Gastroesophageal sphincter (tissue), 4 donors: ENCODE measurements around the gene IGSF23. TPM values are rescaled to one million over a fixed set of nuclear protein-coding genes. Genes with fewer than 3 reads are reported as not detected.
"Not testable (repeated sequence)": the region's sequence is repeated elsewhere in the genome, so short reads cannot be mapped to it uniquely, and the experiment has no call there.

Source experiments
- ATAC-seq: fragments of 150-250 bp; one replicate; pipeline ENCODE4 v1.9.1; 2016; ENCODE audit warnings: mild to moderate bottlenecking, moderate library complexity
- H3K27ac ChIP-seq, 4 donors: fragments of 200-600 bp; sonication (generic) in 3 of 4; 1 replicate in 3 of 4; 2 replicates in 1 of 4; pipeline ENCODE4 v1.5.1; 2016 to 2019
- H3K27me3 ChIP-seq: fragments of 200-600 bp; sonication (generic); one replicate; pipeline ENCODE4 v1.5.1; 2019
- H3K36me3 ChIP-seq, 2 donors: fragments of 200-600 bp; sonication (generic); one replicate each; pipeline ENCODE4 v1.5.1; 2019; ENCODE audit warnings: control low read depth in 1 of 2
- H3K4me1 ChIP-seq, 3 donors: fragments of 200-600 bp; sonication (generic); 1 replicate in 2 of 3; 2 replicates in 1 of 3; pipeline ENCODE4 v1.5.1; 2016 to 2019; ENCODE audit warnings: control low read depth in 2 of 3
- H3K4me3 ChIP-seq, 2 donors: fragments of 200-600 bp; sonication (generic); one replicate each; pipeline ENCODE4 v1.5.1; 2019; ENCODE audit warnings: mild to moderate bottlenecking in 1 of 2, moderate library complexity in 1 of 2
- H3K9me3 ChIP-seq, 3 donors: fragments of 200-600 bp; sonication (generic); one replicate each; pipeline ENCODE4 v1.5.1; 2017 to 2019; ENCODE audit warnings: control low read depth in 2 of 3
- EP300 ChIP-seq: sonication (generic); formaldehyde crosslinking; IDR thresholded peaks from one replicate; pipeline ENCODE4 v1.6.1; 2017; ENCODE audit warnings: antibody characterized with exemption, mild to moderate bottlenecking
- POLR2A ChIP-seq, 2 donors: fragments of 450-650 bp; IDR thresholded peaks; one replicate each; pipeline ENCODE4 v1.6.1; 2017; ENCODE audit warnings: antibody characterized with exemption in 2 of 2, mild to moderate bottlenecking in 2 of 2, moderate library complexity in 1 of 2
- POLR2AphosphoS5 ChIP-seq: sonication (generic); formaldehyde crosslinking; IDR thresholded peaks from one replicate; pipeline ENCODE4 v1.6.1; 2017; ENCODE audit warnings: antibody characterized with exemption
- WGBS, 2 donors: methylation state at CpG; one replicate each; pipeline ENCODE4 v1.1.5; 2018; ENCODE audit warnings: low coverage in 1 of 2; 5-methylcytosine and 5-hydroxymethylcytosine counted together
- total RNA-seq, 4 donors: library from RNA; depleted of rRNA; stranded (reverse); fragments of >200 nt; gene quantifications; one replicate each; pipeline ENCODE4 v1.1.0, GENCODE V29; 2016
- TF ChIP-seq, protein P1 (sequence below), 4 experiments: fragments of 200-600 bp in 2 of 4; fragments of 450-650 bp in 2 of 4; sonication (generic) in 1 of 4; IDR thresholded peaks; one replicate each; pipeline ENCODE4 v1.5.1; 2017 to 2019; ENCODE audit warnings: antibody characterized with exemption in 4 of 4, mild to moderate bottlenecking in 2 of 4, moderate library complexity in 2 of 4

Gene IGSF23
- total RNA-seq, 4 donors from 2014 or later, result not detected

DNA sequence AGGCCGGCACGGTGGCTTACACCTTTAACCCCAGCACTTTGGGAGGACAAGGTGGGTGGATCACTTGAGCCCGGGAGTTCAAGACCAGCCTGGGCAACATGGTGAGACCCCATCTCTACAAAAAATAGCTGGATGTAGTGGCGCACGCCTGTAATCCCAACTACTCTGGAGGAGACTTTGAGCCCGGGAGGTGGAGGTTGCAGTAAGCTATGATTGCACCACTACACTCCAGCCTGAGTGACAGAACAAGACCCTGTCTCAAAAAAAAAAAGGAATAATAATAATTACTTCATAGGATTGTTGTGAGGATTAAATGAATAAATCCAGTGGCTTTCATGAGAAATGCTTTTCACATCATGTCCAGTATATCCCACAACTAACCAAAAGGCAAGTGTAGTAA, 8.0 kb downstream of the IGSF23 start:
- Histone ChIP-seq H3K36me3 (no peaks in the 10 kb centered on the region), H3K27me3 (no peaks in the 10 kb centered on the region), H3K4me1 (peaks cover 0 to 5% (median 0%) of the 10 kb centered on the region in 3 donors), H3K9me3 (no peaks in the 10 kb centered on the region), H3K27ac (no peak overlapping the region), H3K4me3 (no peak overlapping the region)
- TF ChIP-seq POLR2AphosphoS5 (no peak), POLR2A (IDR thresholded peaks at IDR 0.05) (no peak), EP300 (no peak)
- TF ChIP-seq, protein P1, sequence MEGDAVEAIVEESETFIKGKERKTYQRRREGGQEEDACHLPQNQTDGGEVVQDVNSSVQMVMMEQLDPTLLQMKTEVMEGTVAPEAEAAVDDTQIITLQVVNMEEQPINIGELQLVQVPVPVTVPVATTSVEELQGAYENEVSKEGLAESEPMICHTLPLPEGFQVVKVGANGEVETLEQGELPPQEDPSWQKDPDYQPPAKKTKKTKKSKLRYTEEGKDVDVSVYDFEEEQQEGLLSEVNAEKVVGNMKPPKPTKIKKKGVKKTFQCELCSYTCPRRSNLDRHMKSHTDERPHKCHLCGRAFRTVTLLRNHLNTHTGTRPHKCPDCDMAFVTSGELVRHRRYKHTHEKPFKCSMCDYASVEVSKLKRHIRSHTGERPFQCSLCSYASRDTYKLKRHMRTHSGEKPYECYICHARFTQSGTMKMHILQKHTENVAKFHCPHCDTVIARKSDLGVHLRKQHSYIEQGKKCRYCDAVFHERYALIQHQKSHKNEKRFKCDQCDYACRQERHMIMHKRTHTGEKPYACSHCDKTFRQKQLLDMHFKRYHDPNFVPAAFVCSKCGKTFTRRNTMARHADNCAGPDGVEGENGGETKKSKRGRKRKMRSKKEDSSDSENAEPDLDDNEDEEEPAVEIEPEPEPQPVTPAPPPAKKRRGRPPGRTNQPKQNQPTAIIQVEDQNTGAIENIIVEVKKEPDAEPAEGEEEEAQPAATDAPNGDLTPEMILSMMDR (IDR thresholded peaks at IDR 0.05), result no peak
- ATAC-seq, result no peak
- 86 to 91% methylated on average over 4 to 6 of the region's 6 CpGs for WGBS, 2 donors

DNA sequence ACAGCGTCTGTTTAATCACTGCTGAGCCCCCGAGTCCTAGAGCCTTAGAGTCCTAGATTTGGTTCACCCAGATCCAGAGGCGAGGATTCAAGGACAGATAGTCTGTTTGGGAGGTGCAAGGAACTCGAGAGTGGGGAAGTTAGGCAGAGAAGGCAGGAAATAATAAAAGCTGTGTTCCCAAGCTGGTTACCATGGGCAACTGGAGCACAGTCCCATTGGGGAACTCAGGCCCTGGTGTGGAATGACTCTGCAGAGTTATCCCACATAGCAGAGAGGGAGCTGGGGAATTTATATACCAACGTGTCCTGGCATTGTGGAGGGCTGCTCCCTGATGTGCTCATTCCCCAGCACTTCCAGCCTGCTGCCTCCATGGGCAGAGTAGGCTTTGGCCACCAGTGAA, 9.7 kb downstream of the IGSF23 start:
- Histone ChIP-seq H3K27ac (no peak overlapping the region), H3K36me3 (no peaks in the 10 kb centered on the region), H3K4me3 (no peak overlapping the region), H3K9me3 (no peaks in the 10 kb centered on the region), H3K4me1 (peaks cover 0 to 5% (median 0%) of the 10 kb centered on the region in 3 donors), H3K27me3 (no peaks in the 10 kb centered on the region)
- ATAC-seq, result peak; percentile 52
- TF ChIP-seq, protein P1 (IDR thresholded peaks at IDR 0.05), result no peak
- TF ChIP-seq EP300, result no peak
- TF ChIP-seq POLR2AphosphoS5, result no peak
- TF ChIP-seq POLR2A (IDR thresholded peaks at IDR 0.05), result no peak
- WGBS, 2 donors, result 42 to 100% methylated on average over 1 to 2 of the region's 5 CpGs

DNA sequence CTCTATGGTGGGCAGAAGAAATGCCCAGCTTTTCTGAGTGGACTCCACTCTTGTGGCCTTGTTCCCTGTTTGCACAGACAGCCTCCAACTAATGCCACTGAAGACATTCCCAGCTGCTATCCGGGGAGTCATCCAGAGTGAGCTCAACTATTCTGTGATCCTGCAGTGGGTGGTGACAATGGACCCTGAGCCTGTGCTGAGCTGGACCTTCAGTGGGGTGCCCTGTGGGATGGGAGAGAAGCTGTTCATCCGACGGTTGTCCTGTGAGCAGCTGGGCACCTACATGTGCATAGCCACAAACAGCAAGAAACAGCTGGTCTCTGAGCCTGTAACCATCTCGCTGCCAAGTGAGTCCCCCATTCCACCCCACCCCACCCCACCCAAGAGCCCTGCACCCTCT, 10.3 kb downstream of the IGSF23 start:
- Histone ChIP-seq H3K36me3 (no peaks in the 10 kb centered on the region), H3K27ac (no peak overlapping the region), H3K9me3 (no peaks in the 10 kb centered on the region), H3K4me3 (no peak overlapping the region), H3K27me3 (no peaks in the 10 kb centered on the region), H3K4me1 (peaks cover 0 to 5% (median 0%) of the 10 kb centered on the region in 3 donors)
- ATAC-seq, result no peak
- TF ChIP-seq, protein P1 (IDR thresholded peaks at IDR 0.05), result no peak
- TF ChIP-seq EP300, result no peak
- no peak for TF ChIP-seq POLR2A (IDR thresholded peaks at IDR 0.05)
- TF ChIP-seq POLR2AphosphoS5, result no peak
- 71% methylated on average over 1 of the region's 4 CpGs; no CpG with 5 or more reads in 1 of the 2 donors for WGBS, 2 donors

DNA sequence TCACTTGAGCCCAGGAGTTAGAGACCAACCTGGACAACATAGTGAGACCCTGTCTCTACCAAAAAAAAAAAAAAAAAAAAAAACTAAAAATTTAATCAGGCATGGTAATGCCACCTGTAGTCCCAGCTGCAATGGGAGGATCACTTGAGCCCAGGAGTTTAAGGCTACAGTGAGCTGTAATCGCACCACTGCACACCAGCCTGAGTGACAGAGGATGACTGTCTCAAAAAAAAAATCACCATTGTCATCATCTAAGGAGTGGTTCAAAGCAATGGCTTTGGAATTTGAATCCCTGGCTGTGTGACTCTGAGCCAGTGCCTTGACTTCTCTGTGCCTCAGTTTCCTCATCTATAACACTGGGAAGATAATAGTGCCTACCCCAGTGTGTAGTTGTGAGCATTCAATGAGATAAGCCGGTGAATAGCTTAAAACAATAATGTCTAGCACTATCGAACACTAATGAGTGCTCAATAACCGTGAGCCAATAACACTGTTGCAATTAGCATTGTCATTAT, 11.5 kb downstream of the IGSF23 start:
- Histone ChIP-seq H3K4me1 (peaks cover 0 to 5% (median 0%) of the 10 kb centered on the region in 3 donors), H3K36me3 (no peaks in the 10 kb centered on the region), H3K27me3 (no peaks in the 10 kb centered on the region), H3K27ac (no peak overlapping the region), H3K4me3 (no peak overlapping the region), H3K9me3 (no peaks in the 10 kb centered on the region)
- no peak for TF ChIP-seq POLR2AphosphoS5
- TF ChIP-seq, protein P1 (IDR thresholded peaks at IDR 0.05), result no peak
- no peak for TF ChIP-seq POLR2A (IDR thresholded peaks at IDR 0.05)
- no peak for TF ChIP-seq EP300
- no peak for ATAC-seq
- 95 to 98% methylated on average over 4 of the region's 4 CpGs for WGBS, 2 donors

DNA sequence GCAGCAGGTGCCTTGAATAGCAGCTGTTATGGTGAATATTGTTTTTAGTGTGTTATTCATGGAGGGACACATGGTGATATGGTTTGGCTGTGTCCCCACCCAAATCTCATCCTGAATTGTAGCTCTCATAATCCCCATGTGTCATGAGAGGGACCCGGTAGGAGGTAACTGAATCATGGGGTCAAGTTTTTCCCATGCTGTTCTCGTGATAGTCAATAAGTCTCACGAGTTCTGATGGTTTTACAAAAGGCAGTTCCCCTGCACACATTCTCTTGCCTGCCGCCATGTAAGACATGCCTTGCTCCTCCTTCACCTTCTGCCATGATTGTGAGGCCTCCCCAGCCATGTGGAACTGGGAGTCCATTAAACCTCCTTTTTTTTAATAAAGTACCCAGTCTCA, 12.3 kb downstream of the IGSF23 start:
- not testable (repeated sequence) for H3K4me3 ChIP-seq, H3K27me3 ChIP-seq, ATAC-seq, H3K4me1 ChIP-seq, H3K9me3 ChIP-seq, H3K36me3 ChIP-seq
- H3K27ac ChIP-seq, result peak overlapping the region in 2 of 4 donors; percentile 51 to 64
- WGBS, 2 donors, result 44 to 86% methylated on average over 1 to 3 of the region's 4 CpGs
